NCI-H2029 treated with DMSO at 0.1 percent for 48 hours (cell line): Measurements from ENCODE around the gene SVIL.
"Not testable (repeated sequence)": the region's sequence is repeated elsewhere in the genome, so short reads cannot be mapped to it uniquely, and the experiment has no call there.

ENCODE experiments used
- DNase-seq: peaks from one replicate; lab custom pipeline; 2025; lab: John Stamatoyannopoulos, UW

The SVIL gene

DNA sequence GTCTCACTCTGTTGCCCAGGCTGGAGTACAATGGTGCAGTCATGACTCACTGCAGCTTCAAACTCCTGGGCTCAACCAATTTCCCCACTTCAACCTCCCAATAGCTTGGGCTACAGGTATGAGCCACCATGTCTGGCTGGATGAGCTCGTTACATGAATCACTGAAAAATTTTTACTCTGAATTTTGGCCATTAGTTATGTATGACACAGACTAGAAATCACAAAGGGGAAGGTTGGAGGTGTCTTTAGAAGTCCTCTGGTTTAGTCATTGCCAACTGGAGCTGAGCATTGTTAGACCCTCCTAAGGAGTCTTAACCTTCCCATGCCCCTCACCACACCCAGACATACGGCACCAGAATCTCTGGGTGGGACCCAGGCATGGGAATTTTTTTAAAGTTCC, 34.7 kb downstream of the SVIL start:
- no peak for DNase-seq

DNA sequence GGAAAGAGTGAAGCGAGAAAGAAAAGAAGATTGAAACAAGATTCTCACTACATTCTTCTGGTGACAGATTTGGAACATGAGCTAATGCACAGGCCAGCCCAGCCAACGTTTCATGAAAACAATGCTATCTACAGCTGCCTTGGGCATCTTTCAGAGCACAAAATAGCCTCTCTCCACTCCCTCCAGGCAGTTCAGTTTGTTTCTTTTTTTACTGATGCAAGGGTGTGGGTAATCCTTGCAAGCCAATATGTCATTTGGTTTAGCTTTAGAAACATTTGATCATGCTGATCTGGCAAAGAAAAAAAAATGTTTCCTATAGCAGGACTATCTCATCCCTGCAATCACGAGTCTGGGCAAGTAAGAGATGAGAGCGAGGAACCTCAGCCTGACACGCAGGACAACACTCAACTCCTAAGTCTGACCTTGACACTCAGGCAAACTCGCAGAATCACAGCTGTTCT, 35.9 kb downstream of the SVIL start:
- no peak for DNase-seq

DNA sequence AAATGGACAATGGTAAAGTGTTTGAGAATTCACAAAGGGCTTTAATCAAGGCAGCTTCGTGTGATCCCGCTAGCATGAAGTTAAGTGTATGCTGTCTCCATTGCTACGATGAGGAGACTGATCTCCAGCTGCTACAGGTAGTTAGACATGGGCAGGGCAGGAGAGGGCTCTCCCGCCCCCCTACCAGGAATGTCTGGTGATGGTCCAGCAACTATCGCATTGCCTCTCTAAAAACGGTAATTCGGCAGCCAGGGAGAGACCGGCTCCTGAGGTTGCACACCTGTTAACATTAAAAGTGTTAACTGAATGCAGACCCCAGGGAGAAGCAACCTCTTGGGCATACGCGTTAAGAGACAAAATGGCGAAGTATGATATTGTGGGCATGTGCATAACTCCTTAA, 37.9 kb downstream of the SVIL start:
- DNase-seq: no peak

DNA sequence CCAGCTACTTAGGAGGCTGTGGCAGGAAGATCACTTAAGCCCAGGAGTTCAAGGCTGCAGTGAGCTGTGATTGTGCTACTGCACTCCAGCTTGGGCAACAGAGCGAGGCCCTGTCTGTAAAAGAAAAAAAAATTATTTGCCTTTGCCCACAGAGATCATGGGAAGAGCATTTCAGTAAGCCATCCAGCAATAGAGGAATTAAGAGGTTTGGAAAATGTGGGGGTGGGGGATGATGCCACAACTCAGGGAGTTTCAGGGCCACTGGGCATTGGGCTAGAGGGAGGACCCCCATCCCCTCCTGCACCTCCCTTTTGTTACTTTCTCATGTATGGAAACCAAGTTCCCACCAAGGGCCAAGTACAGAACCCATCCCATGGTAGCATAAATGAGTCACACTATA, 38.4 kb downstream of the SVIL start:
- no peak for DNase-seq

DNA sequence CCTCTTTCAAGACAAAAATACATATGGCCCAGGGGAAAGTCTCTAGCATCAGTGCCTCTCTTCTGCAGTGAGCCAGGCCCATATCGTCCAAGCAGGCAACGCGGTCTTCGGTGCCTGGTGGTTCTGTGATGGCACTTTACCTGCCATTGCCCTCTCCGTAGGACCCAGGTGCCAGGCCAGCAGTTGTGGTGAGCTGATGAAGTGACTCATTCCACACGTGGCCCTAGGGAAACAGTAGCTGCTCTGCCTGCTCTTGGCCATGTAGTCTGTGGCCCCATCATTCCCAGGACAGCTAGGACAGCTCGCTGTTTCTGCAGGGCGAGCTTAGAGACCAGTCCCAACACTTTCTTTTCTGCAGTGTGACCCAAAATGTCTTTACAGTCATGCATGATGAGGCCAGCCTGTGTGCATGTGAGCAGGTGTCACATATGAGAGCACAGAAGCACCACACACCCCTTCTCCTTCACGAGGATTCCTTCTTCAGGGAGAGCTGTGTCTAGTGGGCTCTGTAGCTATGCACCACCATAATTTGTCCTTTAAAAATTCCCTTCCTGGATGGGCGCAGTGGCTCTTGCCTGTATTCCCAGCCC, 39.0 kb downstream of the SVIL start:
- no peak for DNase-seq

DNA sequence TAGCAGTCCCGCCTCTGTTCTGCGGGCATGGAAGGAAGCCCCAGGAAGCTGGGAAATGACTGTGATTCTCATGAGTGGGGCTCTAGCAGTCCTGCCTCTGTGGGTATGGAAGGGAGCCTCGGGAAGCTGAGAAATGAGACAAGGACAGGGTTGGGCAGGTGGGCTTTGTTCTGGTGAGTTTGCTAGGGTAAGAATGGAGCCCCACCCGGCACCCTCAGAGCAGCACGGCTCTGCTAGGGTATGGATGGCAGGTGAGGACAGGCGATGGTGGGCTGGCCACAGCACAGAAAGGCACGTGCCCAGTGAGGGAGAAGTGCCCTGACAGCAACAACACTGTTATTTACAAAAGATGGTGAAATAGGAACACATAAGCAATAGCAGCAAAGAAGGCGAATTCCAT, 39.6 kb downstream of the SVIL start:
- DNase-seq: no peak

DNA sequence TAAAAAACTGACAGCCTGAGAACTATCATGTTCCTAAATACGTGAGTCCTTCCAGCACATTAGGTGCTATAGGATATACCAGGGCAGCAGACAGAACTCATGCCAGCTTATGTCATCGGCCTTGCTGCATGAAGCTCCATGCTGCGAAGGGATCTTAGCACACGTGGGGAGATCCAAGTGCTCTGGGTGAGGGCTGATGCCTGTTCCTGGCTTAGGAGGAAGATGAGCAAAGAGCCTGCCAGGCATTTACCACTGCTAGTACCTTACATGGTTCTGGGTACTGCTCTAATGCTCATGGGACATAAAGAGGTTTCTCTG, 43.2 kb downstream of the SVIL start:
- DNase-seq: no peak

DNA sequence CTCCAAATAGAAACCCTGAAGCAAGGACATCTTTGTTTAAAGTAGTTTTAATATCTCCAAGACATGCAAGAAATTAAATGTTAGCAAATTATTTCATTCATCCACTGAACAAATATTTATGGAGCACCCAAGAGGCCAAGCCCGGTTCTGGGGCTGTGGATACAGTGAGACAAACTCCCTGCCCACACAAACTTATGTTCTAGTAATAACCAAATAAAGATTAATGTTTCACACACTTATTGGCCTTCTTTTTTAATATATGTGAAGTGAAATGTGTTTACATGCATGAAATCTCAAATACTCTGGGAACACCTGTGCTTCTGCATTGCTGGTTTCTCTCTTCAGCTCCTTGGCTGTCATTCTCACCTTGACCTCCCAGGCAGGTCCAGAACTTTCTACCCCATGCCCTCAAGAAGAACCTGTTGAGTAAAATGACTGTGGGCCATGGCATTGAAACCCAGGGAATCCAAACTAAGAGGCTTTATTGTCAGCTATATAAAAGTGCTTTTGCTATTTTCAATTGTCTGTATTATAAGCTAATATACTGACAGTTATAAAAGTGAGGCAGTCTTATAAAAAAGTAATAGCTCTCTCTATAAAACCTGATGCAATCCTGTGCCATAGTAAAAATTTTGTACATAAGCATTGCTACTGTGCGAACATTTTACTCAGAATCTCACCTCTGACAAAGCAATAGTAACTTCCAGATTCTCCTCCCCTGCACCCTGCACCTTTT, 43.7 kb downstream of the SVIL start:
- no peak for DNase-seq

DNA sequence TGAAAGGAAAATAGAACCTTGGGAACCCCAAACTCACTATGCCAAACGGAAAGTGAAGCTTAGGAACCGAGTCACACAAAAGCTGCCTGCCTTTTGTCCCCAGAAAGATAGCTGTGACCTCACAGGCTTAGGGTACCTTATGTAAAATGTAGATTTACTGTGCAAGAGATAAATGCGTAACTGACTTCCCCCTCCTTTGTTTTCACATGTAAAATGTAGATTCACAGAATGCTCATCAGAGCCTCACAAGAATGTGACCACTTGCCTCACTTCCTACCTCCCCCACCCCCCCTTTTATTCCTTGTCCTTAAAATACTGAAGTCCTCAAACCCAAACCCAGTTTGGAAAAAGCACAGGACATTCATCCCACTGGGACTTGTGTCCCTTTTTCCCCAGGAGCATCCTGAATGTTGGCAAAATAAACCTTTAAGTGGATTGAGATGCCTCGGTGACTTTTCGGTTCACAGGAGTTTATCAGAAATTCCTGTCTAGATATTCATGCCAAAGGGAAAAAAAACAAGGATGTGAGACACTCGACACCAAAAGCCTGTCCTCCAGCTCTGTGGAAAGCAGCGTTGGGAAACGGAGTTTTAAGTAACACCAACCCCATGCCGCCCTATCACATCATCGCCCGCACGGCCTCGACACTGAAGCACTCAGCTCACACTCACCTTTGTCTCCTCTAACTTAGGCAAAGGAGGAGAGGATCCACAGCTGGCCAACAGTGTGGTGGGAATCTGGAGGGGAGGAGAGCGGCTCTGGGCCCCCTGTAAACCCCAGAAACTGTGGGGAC, 45.9 kb downstream of the SVIL start:
- no peak for DNase-seq

DNA sequence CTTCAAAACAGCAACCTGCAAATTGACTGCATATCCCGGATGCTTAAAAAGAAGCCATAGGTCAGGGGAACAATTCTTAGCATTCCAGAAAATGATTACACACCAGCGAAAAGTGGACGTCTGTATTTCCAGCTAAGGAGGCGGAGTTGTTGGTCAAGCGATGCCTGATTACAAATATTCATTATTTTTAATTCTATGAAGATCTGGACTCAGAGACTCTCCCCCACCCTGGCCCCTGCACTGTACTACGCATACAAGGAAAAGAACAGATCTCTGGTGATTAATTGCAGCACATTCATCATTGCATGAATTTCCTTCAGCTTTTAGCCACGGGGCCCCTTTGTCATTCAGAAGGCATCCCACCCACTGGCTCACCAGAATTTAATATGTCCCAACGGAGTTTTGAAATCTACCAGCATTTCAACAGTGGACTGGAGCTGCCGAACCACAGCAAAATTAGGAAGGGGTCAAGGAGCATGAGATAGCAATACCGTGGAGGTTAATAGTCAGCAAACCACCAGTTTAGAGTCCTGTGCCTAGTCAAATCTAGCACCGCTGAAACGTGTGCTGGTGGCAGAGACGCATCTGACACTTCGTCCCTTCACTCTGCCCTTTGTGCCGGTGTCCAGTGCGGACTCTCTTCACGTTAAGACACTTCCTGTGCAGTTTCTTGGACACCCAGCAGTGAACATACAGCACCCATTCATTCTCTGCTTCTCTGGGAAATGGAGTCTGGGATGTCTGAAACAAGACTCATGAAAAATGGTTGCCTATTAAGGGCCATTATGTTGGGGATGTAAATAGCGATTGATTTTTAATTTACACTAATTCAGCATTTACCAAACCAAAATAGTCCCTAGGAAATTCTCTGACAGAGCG, 46.8 kb downstream of the SVIL start:
- not testable (repeated sequence) for DNase-seq

DNA sequence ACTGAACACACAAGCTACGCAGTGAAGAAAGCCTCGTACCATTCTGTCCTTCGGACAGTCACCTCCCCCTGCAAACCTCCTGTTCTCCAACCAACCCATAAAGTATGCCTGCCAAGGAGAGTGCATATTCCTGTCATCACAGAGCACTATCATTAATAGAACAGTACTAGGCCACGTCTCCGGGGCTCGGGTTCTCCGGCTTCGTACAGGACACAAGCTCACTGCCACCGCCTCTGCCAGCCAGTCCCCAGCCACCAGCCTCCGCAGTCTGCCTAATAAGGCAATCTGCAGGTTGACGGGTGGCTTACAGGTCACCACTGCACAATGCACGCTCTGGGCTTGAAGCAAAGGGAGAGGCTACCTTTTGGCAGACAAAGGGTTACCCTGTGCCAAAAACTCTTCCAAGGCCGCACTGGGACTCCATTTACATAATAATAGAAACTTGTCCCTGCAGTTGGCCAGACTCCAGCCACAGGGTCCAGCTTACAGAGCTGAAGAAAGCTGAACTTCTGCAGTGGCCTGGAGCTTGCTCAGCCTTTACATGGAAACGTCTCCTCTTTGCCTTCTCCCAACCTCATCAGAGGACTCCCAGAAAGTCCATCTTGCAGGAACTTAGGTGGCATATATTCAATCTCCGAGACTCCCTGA, 47.5 kb downstream of the SVIL start:
- DNase-seq: not testable (repeated sequence)

DNA sequence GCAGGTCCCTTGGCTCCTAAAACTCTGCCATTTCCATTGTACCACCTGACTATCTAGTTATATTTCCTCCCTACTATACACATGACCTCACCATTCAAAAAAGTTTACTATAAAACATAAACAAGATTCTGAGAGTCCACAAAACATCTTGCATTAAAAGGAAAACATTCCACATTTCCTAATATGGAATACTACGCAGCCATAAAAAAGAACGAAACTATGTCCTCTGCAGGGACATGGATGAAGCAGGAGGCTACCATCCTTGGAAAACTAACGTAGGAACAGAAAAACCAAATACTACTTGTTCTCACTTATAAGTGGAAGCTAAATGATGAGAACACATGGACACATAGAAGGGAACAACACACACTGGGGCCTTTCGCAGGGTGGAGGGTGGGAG, 48.3 kb downstream of the SVIL start:
- DNase-seq: no peak

DNA sequence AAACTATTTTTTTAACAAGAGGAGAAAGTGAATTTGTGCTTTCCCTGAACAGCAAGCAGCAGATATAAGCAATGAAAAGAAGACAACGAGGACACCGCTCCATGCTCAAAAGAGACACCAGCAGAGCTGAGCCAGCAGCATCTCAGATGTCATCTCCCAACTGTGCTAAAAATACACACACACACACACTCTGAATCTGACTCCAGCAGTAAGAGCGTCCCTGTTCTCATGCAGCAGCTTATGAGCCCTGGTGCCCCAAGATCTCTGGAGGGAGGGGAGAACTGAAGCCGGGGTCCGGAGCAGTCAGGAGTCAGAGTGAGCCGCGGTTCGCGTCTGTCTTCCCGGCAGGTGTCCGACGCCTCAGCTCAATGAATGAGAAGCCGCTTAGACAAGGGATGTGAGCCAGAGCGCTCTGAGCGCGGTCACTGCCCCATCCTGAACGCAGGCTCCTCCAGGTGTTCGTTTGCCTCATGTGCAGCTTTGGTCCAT, 49.2 kb downstream of the SVIL start:
- DNase-seq: no peak

DNA sequence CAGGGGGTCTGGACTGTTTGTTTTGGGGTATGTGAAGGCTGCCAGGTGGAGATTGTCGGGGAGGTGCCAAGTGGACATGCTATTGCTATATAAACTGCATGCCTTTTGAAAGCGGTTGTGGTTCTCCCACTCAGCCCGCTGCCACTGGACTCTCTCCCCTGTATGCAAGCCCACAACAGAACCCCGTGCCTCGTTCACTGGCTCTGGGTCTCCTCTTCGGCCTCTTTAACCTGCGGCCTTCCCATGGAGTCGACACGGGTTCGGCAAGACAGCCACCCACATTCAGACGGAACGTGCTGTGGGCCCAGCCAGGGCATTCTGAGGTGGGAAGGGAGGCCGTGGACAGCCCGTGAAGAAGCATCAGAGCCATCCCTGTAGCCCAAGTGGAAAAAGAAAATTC, 50.3 kb downstream of the SVIL start:
- no peak for DNase-seq

DNA sequence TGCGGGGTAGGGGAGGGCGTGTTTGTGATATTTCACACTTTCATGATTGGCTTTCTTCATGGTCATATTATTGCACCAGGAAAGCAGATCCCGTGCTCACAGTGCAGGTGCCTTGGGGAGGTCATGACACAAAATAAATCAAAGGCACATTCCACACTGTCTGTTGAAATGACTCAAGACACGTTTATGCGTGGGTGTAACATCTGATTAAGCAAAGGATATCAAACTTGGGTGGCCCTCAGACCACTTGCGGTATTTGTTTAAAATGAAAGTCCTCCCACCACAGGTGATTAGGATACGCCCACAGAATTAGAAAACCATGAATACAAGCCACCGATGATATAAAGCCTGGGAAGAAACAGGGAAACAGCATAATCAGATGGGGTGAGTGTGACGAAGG, 51.1 kb downstream of the SVIL start:
- no peak for DNase-seq

DNA sequence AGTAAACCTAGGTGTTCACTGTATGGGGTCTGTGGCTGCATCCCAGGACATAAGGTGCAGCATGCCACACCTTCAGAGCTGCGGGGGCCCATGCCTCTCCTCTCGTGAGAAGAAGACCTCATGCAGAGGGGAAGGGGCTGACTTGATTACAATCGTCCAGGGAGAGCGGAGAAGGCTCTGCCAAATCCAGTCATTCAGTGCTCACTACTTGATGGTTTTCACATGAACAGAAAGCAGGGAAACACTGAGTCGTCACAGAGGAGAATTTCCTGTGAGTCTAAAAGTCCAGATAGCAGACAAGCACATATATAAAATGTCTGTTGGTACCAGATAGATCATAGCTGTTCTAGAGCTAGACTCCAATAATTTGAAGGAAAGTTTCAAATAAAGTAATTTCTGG, 52.0 kb downstream of the SVIL start:
- DNase-seq: not testable (repeated sequence)

DNA sequence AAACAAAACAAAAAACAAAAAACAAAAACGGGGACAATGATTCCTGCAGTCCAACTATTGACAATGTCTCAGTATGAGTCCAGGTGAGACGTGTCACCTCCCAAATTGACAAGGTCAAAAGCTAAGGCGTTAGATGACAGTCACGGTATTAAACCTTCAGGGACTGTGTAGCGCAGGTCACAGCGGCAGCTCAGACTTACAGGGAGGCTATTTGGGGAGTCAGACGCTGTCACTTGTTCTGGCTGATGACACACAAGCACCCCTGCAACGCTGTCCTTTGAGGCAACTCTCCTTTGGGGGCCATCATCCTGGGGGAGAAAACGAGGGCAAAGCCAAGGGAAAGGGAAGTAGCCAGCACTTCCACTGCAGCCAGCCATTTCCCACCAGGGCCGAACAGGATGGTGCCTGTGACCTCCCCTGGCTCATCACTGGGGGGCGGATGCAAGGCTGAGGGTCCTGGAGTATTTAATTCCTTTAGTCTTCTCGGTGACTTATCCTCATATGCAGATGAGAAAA, 55.3 kb downstream of the SVIL start:
- no peak for DNase-seq

DNA sequence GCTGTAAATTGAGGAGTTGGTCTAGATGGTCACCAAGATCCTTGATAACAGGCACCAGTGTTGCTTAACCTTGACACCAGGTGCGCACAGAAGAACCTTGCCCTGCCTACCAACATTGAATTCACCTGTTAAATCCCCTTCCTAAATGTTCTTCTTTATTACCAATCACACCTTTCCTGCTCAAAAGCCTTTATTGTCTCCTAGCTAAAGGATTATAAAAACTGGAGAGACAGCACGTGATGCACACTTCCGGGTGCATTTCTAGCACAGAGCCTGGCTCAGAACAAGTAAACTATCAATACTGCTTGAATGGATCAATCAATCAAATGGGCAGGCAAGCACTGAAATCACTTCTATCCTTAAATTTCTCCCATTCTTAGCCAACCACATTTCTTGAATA, 56.3 kb downstream of the SVIL start:
- DNase-seq: no peak

DNA sequence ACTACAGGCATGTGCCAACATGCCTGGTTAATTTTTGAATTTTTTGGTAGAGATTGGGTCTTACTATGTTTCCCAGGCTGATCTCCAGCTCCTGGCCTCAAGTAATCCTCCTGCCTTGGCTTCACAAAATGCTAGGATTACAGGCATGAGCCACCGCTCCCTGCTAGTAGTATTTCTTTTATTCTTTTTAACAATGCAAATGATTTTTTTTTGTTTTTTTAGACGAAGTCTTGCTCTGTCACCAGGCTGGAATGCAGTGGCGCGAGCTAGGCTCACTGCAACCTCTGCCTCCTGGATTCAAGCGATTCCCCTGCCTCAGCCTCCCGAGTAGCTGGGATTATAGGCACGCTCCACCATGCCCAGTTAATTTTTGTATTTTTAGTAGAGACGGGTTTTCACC, 58.1 kb downstream of the SVIL start:
- no peak for DNase-seq

DNA sequence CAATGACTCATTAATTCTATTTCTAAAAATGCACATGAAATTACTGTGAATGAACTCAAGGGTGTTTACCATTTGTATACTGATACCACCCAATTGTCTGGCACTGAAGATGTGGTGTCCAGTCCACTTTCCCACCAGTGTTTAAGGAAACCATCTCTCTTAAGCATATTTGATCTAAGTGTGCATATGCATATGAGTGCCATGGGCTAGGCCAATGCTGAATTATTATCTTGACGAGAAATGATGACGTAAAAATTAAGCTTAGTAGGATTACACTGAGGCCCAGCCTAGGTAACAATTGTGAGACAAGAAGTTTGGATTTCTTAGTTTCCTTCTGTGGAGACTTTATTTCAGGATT, 59.7 kb downstream of the SVIL start:
- DNase-seq: no peak
